Bone marrow (tissue), 2 donors: ENCODE results near the gene LONP1.

Experiments used
- DNase-seq, 2 donors: peaks; one replicate each; lab custom pipeline; 2025; lab: John Stamatoyannopoulos, UW

The LONP1 gene

DNA sequence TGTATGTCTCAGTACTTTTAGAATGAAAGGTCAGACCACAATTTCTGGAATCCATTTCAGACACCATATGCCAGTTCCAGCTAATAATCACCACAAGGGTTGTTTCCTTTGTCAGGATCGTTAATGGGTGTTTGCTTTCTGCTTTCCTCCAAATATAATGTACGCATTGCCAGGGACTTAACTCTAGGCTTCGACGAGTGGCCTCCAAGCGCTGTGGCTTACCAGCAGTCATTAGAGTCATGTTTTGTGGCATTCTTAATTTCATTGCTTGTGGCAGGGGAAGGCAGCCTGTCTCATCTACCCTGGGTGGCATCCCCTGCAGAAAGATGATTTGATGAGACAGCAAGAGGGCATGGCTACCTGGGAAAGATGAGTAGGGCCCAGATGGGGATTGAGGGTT is 74.5 kb downstream of the LONP1 start:
- no peak for DNase-seq

GRCh38 chr19:5644037-5644436 is 75.9 kb downstream of the LONP1 start:
- DNase-seq = no peak

DNA sequence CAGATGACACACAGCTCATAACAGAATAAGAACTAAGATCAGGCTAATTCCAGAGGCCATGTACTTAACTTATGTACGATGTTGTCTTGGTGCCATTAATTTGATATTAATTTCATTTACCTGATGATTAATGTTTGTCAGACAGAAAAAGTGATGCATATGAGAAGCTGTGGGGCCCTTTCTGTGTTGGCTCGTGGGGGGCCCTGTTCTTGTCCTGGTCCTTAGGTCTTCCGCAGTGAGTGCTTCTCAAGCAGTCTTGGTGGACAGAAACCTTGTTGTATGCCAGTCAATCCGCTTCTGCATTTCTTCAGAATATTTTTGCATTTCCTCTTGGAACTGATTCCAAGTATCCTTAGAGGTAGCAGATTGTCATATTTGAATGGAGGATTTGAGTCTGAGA is 76.9 kb downstream of the LONP1 start:
- DNase-seq = no peak

DNA sequence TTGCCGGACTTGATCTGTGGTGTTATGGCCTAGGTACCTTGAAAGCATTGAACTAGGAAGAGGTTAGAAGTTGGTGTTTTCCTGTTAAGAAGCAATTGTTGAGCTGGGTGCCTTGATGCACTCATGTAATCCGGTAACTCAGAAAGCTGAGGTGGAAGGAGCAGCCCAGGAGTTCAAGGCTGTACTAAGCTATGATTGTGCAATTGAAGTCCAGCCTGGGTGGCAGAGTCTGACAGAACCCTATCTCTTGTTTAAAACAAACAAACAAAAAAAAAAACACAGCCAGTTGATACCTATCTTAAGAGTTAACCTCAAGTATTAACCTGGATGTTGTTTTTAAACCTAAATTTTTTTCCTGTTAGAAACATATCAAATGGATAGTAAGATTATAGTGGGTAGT is 77.7 kb downstream of the LONP1 start:
- DNase-seq = no peak
